Gastroesophageal sphincter (tissue), 3 donors: ENCODE results near the gene FPR2.

Experiments used
- CTCF ChIP-seq, 4 experiments: fragments of 200-600 bp in 2 of 4; fragments of 450-650 bp in 2 of 4; sonication (generic) in 1 of 4; IDR thresholded peaks; one replicate each; pipeline ENCODE4 v1.5.1; 2017 to 2019; ENCODE audit warnings: antibody characterized with exemption in 4 of 4, mild to moderate bottlenecking in 2 of 4, moderate library complexity in 2 of 4
- EP300 ChIP-seq: sonication (generic); formaldehyde crosslinking; IDR thresholded peaks from one replicate; pipeline ENCODE4 v1.6.1; 2017; ENCODE audit warnings: antibody characterized with exemption, mild to moderate bottlenecking

- TF ChIP-seq CTCF (IDR thresholded peaks at IDR 0.05) (no peak), EP300 (no peak)
These were observed 31.2 kb upstream of the FPR2 start for GRCh38 chr19:51729781-51730180.
